ENCODE results near the gene SHTN1. TPM values are rescaled to one million over a fixed set of nuclear protein-coding genes. Genes with fewer than 3 reads are reported as not detected.

Gene SHTN1
- total and polyA plus RNA-seq, 7 donors, result 0.17 to 3.2 (median 0.78) TPM

- intact Hi-C loops (cut with DNase I), result no loop called here
- 49 to 58% (median 56%) methylated on average over 11 of the region's 11 CpGs for WGBS, 3 donors
- H3K4me1 ChIP-seq, result no peaks in the 10 kb centered on the region
- TF ChIP-seq CTCF (IDR thresholded peaks at IDR 0.05), result no peak
- no peaks in the 10 kb centered on the region for H3K36me3 ChIP-seq (ENCODE audit: insufficient read depth in 1 of 2, low read depth in 1 of 2)
- H3K27ac ChIP-seq, result no peak overlapping the region
- no peaks in the 10 kb centered on the region for H3K27me3 ChIP-seq (ENCODE audit: insufficient read depth in 3 of 3, low read length in 2 of 3)
- no peak overlapping the region for H3K4me3 ChIP-seq
- ATAC-seq, result no peak
- no peak for DNase-seq
- no peaks in the 10 kb centered on the region for H3K9me3 ChIP-seq
Observed at GRCh38 chr10:116892907-116893685, 111.9 kb downstream of the SHTN1 start.

GRCh38 chr10:116891208-116891607 lies 113.8 kb downstream of the SHTN1 start:
- H3K9me3 ChIP-seq, result no peaks in the 10 kb centered on the region
- no peaks in the 10 kb centered on the region for H3K27me3 ChIP-seq (ENCODE audit: insufficient read depth in 3 of 3, low read length in 2 of 3)
- no peak overlapping the region for H3K4me3 ChIP-seq
- TF ChIP-seq CTCF (IDR thresholded peaks at IDR 0.05), result no peak
- 14 to 17% (median 14%) methylated on average over 7 of the region's 7 CpGs for WGBS, 3 donors
- no peaks in the 10 kb centered on the region for H3K4me1 ChIP-seq
- H3K36me3 ChIP-seq (ENCODE audit: insufficient read depth in 1 of 2, low read depth in 1 of 2), result no peaks in the 10 kb centered on the region
- no peak overlapping the region for H3K27ac ChIP-seq
- intact Hi-C loops (cut with DNase I), result no loop called here
- ATAC-seq, result no peak
- DNase-seq, result no peak

DNA sequence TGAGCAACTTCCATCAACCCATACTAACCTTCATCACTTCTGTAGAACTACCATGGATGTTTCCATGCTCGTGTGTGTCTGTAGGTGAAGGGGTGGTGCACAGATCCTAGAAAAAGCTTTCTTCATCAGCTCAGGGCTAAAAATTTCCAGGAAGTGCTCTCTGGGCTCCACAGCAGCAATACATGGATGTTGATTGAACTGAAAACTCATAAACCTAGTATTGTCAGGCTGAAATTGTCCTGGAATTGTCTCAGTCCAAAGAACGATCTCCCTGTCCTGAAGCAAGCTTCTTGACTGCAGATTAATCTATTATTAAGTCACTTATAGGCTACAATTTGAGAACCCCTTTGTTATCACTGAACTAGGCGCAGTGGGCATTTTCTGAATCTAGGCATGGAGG lies 115.9 kb downstream of the SHTN1 start:
- H3K4me3 ChIP-seq, result no peak overlapping the region
- no peaks in the 10 kb centered on the region for H3K9me3 ChIP-seq
- no peaks in the 10 kb centered on the region for H3K4me1 ChIP-seq
- ATAC-seq (no peak), DNase-seq (no peak)
- 89 to 93% (median 91%) methylated on average over 3 of the region's 3 CpGs for WGBS, 3 donors
- no peak for TF ChIP-seq CTCF (IDR thresholded peaks at IDR 0.05)
- no peak overlapping the region for H3K27ac ChIP-seq
- intact Hi-C loops (cut with DNase I), result no loop called here
- no peaks in the 10 kb centered on the region for H3K36me3 ChIP-seq (ENCODE audit: insufficient read depth in 1 of 2, low read depth in 1 of 2)
- H3K27me3 ChIP-seq (ENCODE audit: insufficient read depth in 3 of 3, low read length in 2 of 3), result no peaks in the 10 kb centered on the region

DNA sequence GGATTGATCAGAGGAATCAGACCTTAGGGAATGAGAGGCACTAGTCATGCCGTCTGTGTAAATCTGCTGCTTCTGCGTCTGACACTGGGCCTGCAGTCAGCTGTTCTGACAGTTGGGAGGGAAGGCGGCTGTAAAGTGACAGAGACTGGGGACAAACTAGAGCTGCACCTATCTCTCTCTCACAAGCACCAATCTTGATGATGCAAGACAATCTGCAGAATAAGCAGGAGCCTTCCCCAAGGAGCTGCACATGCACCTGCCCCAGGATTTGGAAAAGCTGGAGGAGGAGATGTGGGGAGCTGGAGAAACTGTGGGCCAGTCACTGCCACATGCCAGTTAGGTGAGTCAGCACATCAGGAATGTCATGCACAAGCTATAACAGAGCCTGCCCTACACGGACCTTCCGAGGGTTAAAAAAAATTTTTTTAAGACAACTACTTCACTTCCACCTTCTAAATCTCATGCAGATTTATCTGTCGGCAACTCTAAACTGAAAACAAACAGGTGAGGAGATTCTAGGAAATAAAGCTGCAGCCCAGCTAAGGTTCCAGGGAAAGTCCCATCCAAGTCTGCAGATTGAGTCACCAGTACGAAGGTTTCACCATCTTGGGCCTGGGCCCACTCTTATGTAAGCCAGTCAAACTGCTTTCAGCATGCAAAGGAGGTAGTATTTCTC lies 116.5 kb downstream of the SHTN1 start:
- no peak for TF ChIP-seq CTCF (IDR thresholded peaks at IDR 0.05)
- Histone ChIP-seq H3K36me3 (ENCODE audit: insufficient read depth in 1 of 2, low read depth in 1 of 2) (no peaks in the 10 kb centered on the region), H3K9me3 (no peaks in the 10 kb centered on the region), H3K4me3 (no peak overlapping the region), H3K27ac (no peak overlapping the region), H3K4me1 (no peaks in the 10 kb centered on the region), H3K27me3 (ENCODE audit: insufficient read depth in 3 of 3, low read length in 2 of 3) (no peaks in the 10 kb centered on the region)
- 27 to 37% (median 29%) methylated on average over 7 of the region's 7 CpGs for WGBS, 3 donors
- intact Hi-C loops (cut with DNase I), result no loop called here
- peak; percentile 64 to 69 for DNase-seq
- peak; percentile 79 to 88 (median 84) for ATAC-seq
